DMS53 treated with DMSO at 0.1 percent for 48 hours (cell line): ENCODE data around the gene MAT2A.
"Not testable (repeated sequence)": the region's sequence is repeated elsewhere in the genome, so short reads cannot be mapped to it uniquely, and the experiment has no call there.

Experiments used
- DNase-seq: peaks from one replicate; lab custom pipeline; 2025; ENCODE audit not compliant: unreplicated experiment; lab: John Stamatoyannopoulos, UW

Gene MAT2A

DNA sequence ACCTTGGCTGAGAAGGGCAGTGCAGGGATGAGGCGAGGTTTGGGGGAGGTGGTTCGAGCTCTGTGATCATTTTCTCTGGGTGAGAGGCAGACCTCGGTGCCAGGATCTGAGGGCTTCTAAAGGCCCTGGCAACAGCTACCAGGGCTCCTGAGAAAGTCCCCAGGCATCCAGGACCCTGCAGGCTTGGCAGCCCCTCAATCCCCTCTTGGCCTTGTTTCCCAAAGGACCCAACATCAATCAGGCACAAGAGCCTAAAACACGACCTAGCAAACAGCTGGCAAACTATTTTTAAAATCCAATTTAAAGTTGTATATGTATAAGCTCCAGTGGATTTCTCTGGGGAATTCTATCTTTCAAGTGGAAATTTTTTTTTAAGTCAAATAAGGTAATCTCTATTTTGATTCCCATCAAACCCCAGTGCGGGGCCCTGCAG, 15.0 kb upstream of the MAT2A start:
- DNase-seq: no peak

DNA sequence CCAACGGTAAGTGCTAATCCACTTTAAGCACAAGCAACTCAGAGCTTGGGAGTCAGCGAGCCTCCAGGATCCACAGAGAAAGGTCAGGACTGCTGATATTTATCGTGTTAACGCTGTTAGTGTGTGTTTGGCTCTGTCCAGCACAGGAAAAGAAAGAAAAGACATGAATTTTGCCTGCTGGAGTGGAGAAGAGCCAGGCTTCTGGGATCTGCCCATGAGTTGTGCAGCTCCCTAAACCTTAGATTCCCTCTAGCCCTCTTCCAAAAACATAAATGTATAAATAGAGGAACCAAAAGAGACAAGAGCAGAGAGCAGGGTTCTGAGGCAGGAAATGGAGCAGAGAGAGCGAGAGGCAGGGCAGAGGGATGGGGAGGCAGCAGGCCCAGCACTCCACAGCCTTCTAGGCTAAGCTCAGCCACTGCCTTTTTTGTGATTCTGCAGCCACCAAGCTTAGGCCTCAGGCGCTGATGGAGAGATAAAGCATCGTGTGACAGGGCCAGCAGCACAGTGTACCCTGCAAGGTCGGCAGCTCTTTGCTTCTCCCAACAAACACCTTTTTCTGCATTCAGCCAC, 14.5 kb upstream of the MAT2A start:
- no peak for DNase-seq

DNA sequence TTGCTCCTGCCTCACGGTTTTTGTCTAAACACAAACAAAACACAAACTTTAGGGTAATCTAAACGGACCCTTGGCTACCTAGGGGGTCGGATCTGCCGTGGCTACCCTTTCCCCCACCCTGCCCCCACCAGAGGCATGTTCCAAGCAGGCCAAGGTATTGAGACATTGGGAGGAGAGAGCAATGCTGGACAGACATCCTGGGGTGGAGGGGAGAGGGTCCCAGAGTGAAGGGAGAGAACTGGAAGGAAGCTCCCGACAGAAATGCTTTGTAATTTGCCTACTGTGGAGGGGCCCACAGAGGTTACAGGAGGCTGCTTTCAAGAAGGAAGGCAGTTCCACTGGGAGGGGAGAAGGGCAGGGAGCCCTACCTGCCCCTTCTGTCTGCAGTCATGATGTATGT, 13.9 kb upstream of the MAT2A start:
- DNase-seq: no peak

DNA sequence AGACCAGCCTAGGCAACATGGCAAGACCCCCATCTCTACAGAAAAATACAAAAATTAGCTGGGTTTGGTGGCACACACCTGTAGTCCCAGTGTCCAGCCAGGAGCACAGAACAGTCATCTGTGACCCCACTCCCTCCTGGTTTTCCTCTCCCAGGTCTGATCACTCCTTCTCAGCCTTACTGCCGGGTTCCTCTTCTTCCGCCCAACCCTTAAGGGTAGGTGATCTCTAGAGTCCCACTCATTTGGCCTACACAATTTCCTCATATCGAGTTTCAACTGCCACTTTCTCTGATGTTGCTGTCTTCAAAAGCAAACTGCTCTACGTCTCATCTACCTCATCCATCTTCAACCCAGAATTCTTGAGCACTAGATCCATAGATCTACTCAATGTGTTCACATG, 13.4 kb upstream of the MAT2A start:
- no peak for DNase-seq

DNA sequence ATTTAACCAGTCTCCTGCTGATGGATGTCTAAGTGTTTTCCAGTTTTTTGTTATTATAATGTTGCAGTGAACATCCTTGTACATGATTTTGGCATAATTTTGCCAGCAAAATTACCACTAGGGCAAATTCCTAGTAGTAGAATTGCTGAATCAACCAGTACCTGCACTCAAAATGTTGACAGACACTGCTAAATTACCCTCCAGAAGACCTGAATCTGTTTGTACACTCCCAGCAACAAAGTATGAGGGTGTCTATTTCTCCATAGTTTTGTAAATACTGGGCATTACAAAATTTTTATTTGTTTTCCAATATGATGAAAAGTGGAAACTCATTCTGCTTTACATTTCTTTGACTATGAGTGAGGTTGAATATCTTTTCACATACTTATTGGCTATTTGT, 11.2 kb upstream of the MAT2A start:
- no peak for DNase-seq

DNA sequence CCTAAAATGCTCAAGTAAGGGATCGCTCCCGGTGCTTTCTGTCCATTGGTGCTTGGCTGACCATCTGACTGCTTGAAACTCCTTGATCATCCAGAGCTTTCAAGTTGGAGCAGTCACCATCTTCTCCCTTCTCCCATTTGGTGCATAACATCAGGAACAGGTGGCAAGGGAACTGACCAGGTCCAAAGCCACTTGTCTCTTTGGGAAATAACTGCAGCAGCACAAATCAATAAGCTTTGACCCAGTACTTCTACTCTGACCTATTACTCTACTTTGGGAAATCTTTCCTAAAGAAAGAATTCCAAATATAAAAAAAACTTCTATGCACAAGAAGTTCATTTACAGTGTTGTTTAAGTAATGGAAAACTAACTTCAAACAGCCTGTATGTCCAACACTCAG, 10.6 kb upstream of the MAT2A start:
- DNase-seq: no peak

DNA sequence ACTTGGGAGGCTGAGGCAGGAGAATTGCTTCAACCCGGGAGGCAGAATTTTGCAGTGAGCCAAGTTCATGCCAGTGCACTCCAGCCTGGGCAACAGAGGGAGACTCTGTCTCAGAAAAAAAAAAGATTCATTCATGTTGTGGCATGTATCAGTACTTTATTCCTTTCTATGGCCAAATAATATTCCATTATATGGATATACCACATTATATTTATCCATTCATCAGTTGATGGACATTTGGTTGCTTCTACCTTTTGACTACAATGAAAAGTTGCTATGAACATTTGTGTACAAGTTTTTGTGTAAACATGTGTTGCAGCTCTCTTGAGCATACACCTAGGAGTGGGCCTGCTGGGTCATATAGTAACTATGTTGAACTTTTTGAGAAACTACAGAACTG, 9.2 kb upstream of the MAT2A start:
- DNase-seq: no peak

DNA sequence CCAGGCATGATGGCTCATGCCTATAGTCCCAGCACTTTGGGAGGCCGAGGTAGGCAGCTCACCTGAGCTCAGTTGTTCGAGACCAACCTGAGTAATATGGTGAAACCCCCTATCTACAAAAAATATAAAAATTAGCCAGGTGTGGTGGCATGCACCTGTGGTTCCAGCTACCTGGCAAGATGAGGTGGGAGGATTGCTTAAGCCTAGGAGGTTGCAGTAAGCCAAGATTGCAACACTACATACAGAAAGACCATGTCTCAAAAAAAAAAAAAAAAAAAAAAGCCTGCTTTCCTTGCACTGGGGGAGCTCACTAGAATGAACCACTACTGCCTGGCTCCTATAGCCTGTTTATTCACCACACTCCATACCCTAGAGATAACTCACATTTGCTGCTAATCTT, 7.4 kb upstream of the MAT2A start:
- DNase-seq: no peak

DNA sequence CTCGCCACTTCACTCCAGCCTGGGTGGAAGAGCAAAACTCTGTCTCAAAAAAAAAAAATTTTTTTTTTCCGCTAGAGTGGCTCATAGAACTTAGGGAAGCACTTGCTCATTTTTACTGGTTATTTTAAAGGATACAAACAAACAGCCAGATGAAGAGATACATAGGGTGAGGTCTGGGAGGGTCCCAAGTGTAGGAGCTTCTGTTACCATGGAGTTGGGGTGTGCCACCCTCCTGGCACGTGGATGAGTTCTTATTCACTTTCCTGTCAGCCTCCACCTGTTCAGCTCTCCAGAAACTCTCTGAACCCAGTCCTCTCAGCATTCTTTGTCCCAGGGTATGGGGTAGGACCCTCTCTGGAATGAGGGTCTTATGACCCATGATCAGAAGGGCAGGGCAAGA, 4.9 kb upstream of the MAT2A start:
- no peak for DNase-seq

DNA sequence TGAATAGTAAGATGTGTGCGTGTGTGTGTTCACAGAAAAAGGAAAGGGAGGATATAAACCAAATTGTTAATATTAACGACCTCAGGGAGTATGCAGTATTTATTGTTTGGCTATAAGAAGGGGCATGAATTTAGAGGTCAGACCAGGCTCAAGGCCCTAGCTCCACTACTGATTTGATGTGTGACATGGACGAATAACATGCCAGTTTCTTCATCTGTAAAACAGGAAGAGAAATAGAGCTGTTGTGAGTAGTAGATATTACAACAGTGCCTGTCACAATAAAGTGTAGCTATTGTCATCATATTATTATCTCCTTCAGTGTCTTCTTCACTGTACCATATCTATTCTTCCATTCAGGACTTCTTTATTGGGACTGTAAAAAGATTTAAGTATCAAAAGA, 4.1 kb upstream of the MAT2A start:
- DNase-seq: no peak

DNA sequence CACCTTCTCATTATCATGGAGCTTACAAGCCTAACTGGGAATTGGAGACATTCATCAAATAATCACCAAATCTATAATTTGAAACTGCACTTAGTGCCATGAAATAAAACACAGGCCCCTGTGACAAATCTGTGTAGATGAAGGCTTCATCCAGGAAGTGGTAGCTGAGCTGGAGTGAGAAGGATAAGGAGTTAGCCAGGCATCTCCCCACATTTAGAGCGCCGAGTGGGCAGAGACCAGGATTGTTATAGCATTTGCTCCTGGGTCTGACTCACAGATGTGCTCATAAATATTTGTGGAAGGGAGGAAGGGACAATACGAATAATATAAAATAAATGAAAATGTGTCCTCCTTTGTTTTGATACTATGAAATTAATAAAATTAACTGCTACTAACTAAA, 2.5 kb upstream of the MAT2A start:
- DNase-seq: no peak

DNA sequence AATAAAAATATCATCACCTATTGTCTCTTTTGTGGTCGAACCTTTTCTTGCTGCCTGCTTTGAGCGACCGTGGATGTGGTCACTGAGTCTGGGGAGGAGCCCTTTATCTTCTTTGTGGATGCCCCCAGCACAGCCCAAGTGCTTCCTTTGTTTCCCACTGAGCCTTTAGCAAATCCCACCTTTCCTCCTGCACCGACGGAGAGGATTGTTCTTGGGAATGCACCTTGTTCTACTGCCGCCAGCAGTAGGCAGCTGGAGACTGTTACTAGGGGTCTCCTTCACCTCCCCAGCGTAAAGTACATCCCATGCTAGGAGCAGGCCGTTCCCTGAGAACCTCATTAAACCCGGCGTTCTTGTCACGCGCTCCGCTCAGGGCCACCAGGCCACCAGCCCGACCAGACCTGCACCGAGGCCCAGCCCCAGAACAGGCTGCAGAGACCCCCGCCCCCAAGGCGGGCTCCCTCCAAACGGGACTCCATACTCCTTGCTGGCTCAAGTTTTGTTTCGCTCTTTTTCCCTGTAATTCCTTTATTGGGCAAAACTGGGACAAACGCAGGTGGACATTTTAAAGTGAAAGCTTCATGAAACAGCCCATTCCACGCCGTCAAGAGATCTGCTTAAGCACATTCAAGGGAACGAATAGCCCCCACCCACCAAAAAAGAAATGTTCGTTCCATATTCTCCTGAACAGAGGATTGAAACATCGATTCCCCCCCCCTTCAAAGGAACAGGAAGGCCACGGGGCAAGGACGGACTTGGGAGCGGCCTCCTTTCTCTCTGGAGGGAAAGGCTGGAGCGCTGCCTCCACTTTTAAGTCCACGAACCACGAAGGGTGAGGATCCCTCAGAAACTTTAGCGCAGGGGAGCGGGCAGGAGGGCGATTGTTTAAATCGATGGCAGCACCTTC, 1.1 kb upstream of the MAT2A start:
- peak; percentile 71 for DNase-seq

DNA sequence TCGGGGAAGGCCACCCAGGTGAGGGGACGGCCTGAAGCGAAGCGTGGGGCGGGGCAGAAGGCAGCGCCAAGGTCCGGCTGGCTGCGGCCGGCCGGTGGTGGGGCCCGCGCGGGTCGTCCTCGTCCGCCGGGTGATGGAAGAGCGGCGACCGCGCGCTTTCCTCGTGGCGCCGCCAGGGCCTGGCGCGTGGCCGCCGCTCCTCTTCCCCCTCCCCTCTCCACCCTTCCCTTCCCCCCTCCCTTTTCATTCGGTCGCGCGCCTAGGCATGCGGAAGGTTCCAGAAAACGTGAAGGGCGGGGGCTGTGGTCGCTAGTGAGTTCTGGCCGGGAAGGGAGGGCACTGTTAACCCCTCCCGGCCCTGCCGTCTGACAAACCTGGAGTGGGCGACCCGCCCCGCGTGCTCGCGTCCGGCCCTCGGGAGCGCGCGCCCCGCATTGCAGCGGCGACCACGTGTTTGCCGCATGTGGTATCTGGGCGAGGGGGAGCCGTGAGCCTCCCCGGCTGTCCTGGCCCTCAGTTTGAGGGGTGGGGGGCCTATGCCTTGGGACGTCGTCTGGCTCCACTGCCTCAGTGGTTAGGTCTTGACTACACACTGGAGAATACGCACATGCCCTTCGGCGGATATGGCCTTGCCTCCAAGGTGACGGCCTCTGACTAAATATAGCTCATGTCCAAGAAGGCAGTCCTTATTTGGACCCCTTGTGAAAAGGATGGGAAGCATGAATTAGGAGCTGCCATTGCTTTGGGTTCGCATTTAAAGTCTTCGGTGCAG, 579 bp downstream of the MAT2A start:
- no peak for DNase-seq

DNA sequence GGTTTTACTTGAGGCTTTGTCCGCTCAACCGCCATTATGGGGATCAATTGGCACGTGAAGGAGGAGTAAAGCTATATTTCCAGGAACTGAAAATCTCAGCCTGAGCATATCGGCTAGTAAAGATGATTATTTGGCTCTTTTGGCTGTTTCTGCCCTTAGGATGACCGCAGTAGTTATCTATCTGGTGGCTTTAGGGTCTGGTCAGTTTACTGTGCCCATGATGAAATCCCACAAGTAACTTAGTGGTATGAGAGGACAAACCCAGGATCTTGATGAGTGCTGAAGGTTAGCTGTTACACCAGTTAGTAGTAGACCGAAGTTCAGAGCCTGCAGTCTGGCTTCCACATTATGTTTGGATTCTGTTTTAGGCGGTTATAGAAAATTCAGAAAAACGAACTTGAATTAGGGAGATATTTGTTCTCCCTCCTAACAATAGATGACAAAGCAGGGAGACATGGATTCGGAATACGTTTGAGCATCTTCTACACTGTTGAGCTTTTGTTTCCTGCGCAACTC, 1.2 kb downstream of the MAT2A start:
- no peak for DNase-seq

DNA sequence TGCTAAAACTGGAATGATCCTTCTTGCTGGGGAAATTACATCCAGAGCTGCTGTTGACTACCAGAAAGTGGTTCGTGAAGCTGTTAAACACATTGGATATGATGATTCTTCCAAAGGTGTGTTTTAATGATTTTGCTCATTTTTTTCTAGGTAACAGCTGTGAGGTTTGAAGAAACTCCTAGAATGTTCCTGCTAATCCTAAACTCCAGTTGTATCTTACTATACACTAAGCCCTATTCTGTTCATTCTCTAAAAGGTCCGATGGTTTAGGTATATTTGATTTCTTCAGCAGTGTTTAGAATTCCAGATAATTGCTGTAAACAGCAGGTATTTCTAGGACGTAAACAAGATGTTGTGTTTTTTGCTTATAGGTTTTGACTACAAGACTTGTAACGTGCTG, 2.3 kb downstream of the MAT2A start:
- DNase-seq: no peak

DNA sequence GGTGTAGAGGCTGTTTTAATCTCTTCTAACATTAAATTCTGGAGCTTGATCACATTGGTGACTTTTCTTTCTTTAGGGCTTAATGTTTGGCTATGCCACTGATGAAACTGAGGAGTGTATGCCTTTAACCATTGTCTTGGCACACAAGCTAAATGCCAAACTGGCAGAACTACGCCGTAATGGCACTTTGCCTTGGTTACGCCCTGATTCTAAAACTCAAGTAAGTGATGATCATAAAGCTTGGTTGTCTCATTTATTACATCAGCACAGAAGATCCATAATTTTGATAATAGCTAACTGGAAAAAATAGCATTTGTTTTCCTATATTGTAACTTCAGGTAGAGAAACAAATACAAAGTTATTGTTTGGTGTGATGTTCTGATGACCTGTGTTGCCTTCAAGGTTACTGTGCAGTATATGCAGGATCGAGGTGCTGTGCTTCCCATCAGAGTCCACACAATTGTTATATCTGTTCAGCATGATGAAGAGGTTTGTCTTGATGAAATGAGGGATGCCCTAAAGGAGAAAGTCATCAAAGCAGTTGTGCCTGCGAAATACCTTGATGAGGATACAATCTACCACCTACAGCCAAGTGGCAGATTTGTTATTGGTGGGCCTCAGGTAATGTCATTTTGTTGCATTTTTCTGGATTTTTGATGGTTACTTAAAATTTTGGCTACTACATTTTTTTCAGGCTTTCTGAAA, 2.9 kb downstream of the MAT2A start:
- no peak for DNase-seq

DNA sequence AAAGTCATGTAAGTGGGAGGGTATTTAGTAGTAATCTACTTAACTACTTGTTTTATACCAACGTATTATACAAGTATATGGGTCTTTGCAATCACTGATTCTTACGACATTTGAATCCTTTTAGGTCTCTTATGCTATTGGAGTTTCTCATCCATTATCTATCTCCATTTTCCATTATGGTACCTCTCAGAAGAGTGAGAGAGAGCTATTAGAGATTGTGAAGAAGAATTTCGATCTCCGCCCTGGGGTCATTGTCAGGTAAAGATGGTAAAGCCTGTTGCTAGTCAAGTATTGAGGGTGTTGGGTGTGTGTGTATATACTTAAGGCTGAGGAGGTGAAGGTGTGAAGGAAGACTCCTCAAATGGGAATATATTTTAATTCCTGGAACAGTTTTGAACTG, 3.8 kb downstream of the MAT2A start:
- no peak for DNase-seq

DNA sequence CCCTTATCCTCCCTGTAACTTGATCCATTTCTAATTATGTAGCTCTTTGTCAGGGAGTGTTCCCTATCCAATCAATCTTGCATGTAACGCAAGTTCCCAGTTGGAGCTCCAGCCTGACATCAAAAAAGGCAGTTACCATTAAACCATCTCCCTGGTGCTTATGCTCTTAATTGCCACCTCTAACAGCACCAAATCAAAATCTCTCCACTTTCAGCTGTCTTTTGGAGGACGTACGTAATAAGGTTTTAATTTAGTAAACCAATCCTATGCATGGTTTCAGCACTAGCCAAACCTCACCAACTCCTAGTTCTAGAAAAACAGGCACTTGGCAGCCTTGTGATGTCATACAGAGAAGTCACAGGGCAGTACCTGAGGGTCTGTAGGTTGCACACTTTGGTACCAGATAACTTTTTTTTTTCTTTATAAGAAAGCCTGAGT, 5.3 kb downstream of the MAT2A start:
- not testable (repeated sequence) for DNase-seq

DNA sequence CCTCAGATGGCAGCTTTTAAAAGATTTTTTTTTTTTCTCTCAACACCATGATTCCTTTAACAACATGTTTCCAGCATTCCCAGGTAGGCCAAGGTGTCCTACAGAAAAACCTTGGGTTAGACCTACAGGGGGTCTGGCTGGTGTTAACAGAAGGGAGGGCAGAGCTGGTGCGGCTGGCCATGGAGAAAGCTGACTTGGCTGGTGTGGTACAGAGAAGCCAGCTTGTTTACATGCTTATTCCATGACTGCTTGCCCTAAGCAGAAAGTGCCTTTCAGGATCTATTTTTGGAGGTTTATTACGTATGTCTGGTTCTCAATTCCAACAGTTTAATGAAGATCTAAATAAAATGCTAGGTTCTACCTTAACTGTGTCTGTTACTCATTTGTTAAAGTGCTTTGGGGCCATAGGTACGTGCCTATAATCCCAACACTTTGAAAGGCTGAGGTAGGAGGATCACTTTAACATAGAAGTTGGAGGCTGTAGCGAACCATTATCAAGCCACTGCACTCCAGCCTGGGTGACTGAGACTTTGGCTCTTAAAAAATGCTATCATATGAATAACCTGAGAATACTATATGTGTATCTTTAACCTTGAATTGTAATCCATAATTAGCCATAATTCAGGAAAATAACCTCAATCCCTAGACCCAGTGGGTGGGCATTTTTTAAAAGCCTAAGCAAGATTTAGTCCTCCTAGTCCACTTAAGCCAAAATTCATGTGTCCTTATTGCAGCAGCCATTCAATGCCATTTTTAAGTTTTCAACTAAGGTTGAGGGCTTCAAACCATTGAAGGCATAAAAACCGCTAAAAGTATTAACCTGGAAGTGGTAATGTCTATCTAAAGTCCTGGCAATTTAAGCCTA, 6.2 kb downstream of the MAT2A start:
- not testable (repeated sequence) for DNase-seq

DNA sequence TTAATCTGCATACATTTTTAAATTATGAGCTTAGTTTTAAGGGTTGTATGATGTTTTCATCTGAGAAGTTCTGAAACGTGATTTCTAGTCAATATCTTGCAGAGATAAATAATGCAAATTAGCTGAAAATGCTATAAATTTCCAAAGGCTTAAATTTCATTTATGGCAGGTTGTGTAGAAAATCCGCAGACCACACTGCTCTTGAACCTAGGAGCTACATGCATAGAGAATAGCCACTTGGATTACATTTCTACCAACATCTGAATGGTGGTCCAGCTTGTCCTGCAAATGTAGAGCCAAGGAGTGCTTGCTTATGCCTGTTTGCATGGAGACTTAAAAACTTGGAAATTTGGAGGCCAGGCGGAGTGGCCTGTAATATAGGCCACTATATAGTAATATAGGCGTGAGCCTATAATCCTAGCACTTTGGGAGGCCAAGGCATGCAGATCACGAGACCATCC, 6.8 kb downstream of the MAT2A start:
- DNase-seq: no peak
